ENCODE results near the gene CLEC10A. TPM values are rescaled to one million over a fixed set of nuclear protein-coding genes. Genes with fewer than 3 reads are reported as not detected.

CLEC10A gene
- total RNA-seq, 6 experiments from 2014 or later, result 0.77 to 2.6 (median 1.5) TPM

- no peaks in the 10 kb centered on the region for H3K27me3 ChIP-seq
- H3K4me3 ChIP-seq, result no peak overlapping the region
- TF ChIP-seq, protein P1, sequence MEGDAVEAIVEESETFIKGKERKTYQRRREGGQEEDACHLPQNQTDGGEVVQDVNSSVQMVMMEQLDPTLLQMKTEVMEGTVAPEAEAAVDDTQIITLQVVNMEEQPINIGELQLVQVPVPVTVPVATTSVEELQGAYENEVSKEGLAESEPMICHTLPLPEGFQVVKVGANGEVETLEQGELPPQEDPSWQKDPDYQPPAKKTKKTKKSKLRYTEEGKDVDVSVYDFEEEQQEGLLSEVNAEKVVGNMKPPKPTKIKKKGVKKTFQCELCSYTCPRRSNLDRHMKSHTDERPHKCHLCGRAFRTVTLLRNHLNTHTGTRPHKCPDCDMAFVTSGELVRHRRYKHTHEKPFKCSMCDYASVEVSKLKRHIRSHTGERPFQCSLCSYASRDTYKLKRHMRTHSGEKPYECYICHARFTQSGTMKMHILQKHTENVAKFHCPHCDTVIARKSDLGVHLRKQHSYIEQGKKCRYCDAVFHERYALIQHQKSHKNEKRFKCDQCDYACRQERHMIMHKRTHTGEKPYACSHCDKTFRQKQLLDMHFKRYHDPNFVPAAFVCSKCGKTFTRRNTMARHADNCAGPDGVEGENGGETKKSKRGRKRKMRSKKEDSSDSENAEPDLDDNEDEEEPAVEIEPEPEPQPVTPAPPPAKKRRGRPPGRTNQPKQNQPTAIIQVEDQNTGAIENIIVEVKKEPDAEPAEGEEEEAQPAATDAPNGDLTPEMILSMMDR (IDR thresholded peaks at IDR 0.05), result no peak
- TF ChIP-seq POLR2A (IDR thresholded peaks at IDR 0.05), result no peak
- ATAC-seq, result no peak
- H3K27ac ChIP-seq, result no peak overlapping the region
- H3K9me3 ChIP-seq, result no peaks in the 10 kb centered on the region
- peaks cover 0 to 32% (median 4%) of the 10 kb centered on the region in 4 donors for H3K36me3 ChIP-seq
- WGBS (ENCODE audit: insufficient coverage, low coverage, low lambda C conversion rate, missing lambda C conversion rate), result 72% methylated on average over 3 of the region's 9 CpGs
- intact Hi-C loops (cut with DNase I), result no loop called here
- H3K4me1 ChIP-seq, result peaks cover 0 to 25% (median 8%) of the 10 kb centered on the region in 4 donors
- peak in 1 of 3 donors; percentile 36 for DNase-seq
These were observed 28.9 kb upstream of the CLEC10A start for GRCh38 chr17:7108981-7109380.

DNA sequence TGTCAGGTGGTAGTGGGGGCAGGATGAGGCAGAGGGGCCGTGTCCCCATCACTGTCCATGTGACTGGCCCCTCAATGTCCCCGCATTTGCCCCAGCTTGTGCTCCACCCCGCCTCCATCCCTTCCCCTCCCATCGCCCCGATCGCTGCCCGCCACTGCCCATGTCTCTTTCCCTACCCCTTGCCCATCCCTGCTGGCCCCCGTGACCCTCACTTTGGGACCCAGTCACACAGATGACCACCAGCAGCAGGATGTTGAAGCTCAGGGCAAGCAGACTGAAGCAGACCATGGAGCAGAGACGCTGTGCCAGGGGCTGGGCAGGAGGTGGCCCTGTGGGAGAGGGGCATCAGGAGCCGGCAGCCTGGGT, 28.5 kb upstream of the CLEC10A start:
- ATAC-seq, result no peak
- intact Hi-C loops (cut with DNase I), result no loop called here

GRCh38 chr17:7107795-7108559, 27.9 kb upstream of the CLEC10A start:
- H3K4me1 ChIP-seq, result peaks cover 0 to 25% (median 8%) of the 10 kb centered on the region in 4 donors
- no peak for ATAC-seq
- 75% methylated on average over 15 of the region's 32 CpGs for WGBS (ENCODE audit: insufficient coverage, low coverage, low lambda C conversion rate, missing lambda C conversion rate)
- TF ChIP-seq POLR2A (IDR thresholded peaks at IDR 0.05), result no peak
- TF ChIP-seq, protein P1 (IDR thresholded peaks at IDR 0.05), result no peak
- H3K4me3 ChIP-seq, result no peak overlapping the region
- no peaks in the 10 kb centered on the region for H3K9me3 ChIP-seq
- H3K27ac ChIP-seq, result no peak overlapping the region
- intact Hi-C loops (cut with DNase I), result no loop called here
- peak in 1 of 3 donors; percentile 45 for DNase-seq
- peaks cover 0 to 38% (median 7%) of the 10 kb centered on the region in 4 donors for H3K36me3 ChIP-seq
- no peaks in the 10 kb centered on the region for H3K27me3 ChIP-seq

More for the DNA sequence above, 28.5 kb upstream of the CLEC10A start:
- WGBS (ENCODE audit: insufficient coverage, low coverage, low lambda C conversion rate, missing lambda C conversion rate), result 91% methylated on average over 4 of the region's 10 CpGs
- Histone ChIP-seq H3K27me3 (no peaks in the 10 kb centered on the region), H3K4me3 (no peak overlapping the region), H3K27ac (no peak overlapping the region), H3K9me3 (no peaks in the 10 kb centered on the region), H3K4me1 (peaks cover 0 to 25% (median 8%) of the 10 kb centered on the region in 4 donors), H3K36me3 (peaks cover 0 to 33% (median 4%) of the 10 kb centered on the region in 4 donors)
- DNase-seq, result peak in 1 of 3 donors; percentile 35
- TF ChIP-seq, protein P1 (IDR thresholded peaks at IDR 0.05), result no peak
- no peak for TF ChIP-seq POLR2A (IDR thresholded peaks at IDR 0.05)

GRCh38 chr17:7107012-7107754, 27.1 kb upstream of the CLEC10A start:
- intact Hi-C loops (cut with DNase I), result no loop called here
- ATAC-seq (peak in 1 of 4 donors; percentile 9), DNase-seq (peak in 1 of 3 donors; percentile 46)
- Histone ChIP-seq H3K27me3 (no peaks in the 10 kb centered on the region), H3K4me1 (peaks cover 0 to 23% (median 7%) of the 10 kb centered on the region in 4 donors), H3K36me3 (peaks cover 0 to 39% (median 11%) of the 10 kb centered on the region in 4 donors), H3K9me3 (no peaks in the 10 kb centered on the region), H3K4me3 (no peak overlapping the region), H3K27ac (no peak overlapping the region)
- 92% methylated on average over 6 of the region's 20 CpGs for WGBS (ENCODE audit: insufficient coverage, low coverage, low lambda C conversion rate, missing lambda C conversion rate)
- no peak for TF ChIP-seq POLR2A (IDR thresholded peaks at IDR 0.05)
- TF ChIP-seq, protein P1 (IDR thresholded peaks at IDR 0.05), result no peak
